Hepatocyte (in vitro differentiated cells): ENCODE results near the gene XYLT1.

ENCODE experiments used
- EZH2phosphoT487 ChIP-seq: fragments of 200-600 bp; sonication (generic); IDR thresholded peaks from one replicate; pipeline ENCODE4 v1.6.1; 2018; ENCODE audit warnings: antibody characterized with exemption, mild to moderate bottlenecking, low read depth, moderate library complexity; ENCODE audit not compliant: unreplicated experiment, severe bottlenecking
- TF ChIP-seq, protein P1 (sequence below): fragments of 200-600 bp; sonication (generic); IDR thresholded peaks from 2 replicates; pipeline ENCODE4 v1.5.1; 2016; ENCODE audit warnings: antibody characterized with exemption, mild to moderate bottlenecking; ENCODE audit not compliant: poor library complexity

DNA sequence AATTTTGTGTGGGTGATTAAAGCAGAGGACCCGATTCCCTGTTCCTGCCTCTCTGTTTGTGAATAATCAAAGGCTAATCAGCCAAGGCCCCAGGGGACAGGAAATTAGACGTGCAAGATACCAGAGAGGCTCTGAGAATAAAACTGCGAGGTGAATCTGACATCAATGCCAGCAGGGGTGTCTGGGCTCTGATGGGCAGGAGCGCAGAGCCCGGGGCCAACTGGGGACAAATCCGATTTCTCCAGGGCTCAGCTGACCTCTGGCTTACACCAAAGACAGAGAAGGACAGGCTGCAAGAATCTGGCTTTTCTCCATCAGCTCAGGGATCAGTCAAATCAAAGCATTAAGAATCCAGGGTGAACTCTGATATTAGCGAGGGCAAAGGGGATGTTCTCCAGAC, 174.3 kb downstream of the XYLT1 start:
- TF ChIP-seq, protein P1, sequence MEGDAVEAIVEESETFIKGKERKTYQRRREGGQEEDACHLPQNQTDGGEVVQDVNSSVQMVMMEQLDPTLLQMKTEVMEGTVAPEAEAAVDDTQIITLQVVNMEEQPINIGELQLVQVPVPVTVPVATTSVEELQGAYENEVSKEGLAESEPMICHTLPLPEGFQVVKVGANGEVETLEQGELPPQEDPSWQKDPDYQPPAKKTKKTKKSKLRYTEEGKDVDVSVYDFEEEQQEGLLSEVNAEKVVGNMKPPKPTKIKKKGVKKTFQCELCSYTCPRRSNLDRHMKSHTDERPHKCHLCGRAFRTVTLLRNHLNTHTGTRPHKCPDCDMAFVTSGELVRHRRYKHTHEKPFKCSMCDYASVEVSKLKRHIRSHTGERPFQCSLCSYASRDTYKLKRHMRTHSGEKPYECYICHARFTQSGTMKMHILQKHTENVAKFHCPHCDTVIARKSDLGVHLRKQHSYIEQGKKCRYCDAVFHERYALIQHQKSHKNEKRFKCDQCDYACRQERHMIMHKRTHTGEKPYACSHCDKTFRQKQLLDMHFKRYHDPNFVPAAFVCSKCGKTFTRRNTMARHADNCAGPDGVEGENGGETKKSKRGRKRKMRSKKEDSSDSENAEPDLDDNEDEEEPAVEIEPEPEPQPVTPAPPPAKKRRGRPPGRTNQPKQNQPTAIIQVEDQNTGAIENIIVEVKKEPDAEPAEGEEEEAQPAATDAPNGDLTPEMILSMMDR = no peak
- no peak for TF ChIP-seq EZH2phosphoT487
